ENCODE results near the gene TATDN2.
"Not testable (repeated sequence)": the region's sequence is repeated elsewhere in the genome, so short reads cannot be mapped to it uniquely, and the experiment has no call there.

Gene TATDN2

GRCh38 chr3:10268930-10269329 is 20.7 kb downstream of the TATDN2 start:
- TF ChIP-seq EZH2phosphoT487 (IDR thresholded peaks at IDR 0.05; ENCODE audit: borderline replicate concordance) = no peak
- TF ChIP-seq CTCF (conservative IDR thresholded peaks at IDR 0.05; ENCODE audit: low read length) = no peak
- no peaks in the 10 kb centered on the region for H3F3A ChIP-seq (ENCODE audit: low read depth)

GRCh38 chr3:10269443-10269842 is 21.2 kb downstream of the TATDN2 start:
- no peaks in the 10 kb centered on the region for H3K9me2 ChIP-seq (replicated peaks; ENCODE audit: low read depth, low read length)
- peaks cover 32% of the 10 kb centered on the region for H3K4me1 ChIP-seq (ENCODE audit: insufficient read depth, low read length, poor library complexity, severe bottlenecking)
- H3K9me3 ChIP-seq (ENCODE audit: insufficient read depth, low read depth, low read length) = no peaks in the 10 kb centered on the region
- H3K79me2 ChIP-seq (ENCODE audit: insufficient read depth, low read length) = peaks cover 99% of the 10 kb centered on the region
- no peaks in the 10 kb centered on the region for H3K27me3 ChIP-seq (ENCODE audit: insufficient read depth, low read length, poor library complexity, severe bottlenecking)
- H3K4me3 ChIP-seq (ENCODE audit: low read length, poor library complexity, severe bottlenecking) = no peak overlapping the region
- H3K9ac ChIP-seq (ENCODE audit: low read depth, low read length, poor library complexity, severe bottlenecking) = no peak overlapping the region
- TF ChIP-seq EZH2phosphoT487 (IDR thresholded peaks at IDR 0.05; ENCODE audit: borderline replicate concordance) = no peak
- no peak for TF ChIP-seq CTCF (conservative IDR thresholded peaks at IDR 0.05; ENCODE audit: low read length)
- H3F3A ChIP-seq (ENCODE audit: low read depth) = no peaks in the 10 kb centered on the region
- H4K20me1 ChIP-seq (ENCODE audit: insufficient read depth, low read length, poor library complexity, severe bottlenecking) = peaks cover 55% of the 10 kb centered on the region
- no peak overlapping the region for H3K4me2 ChIP-seq (ENCODE audit: low read depth, low read length, poor library complexity, severe bottlenecking)
- H3K36me3 ChIP-seq (ENCODE audit: insufficient read depth, low read length) = peaks cover 81% of the 10 kb centered on the region; the same call in 1 of the 2 replicates
- no peak overlapping the region for H2AFZ ChIP-seq (ENCODE audit: low read length)

More at GRCh38 chr3:10268930-10269329, 20.7 kb downstream of the TATDN2 start:
- Histone ChIP-seq H3K27me3 (ENCODE audit: insufficient read depth, low read length, poor library complexity, severe bottlenecking) (no peaks in the 10 kb centered on the region), H3K4me2 (ENCODE audit: low read depth, low read length, poor library complexity, severe bottlenecking) (no peak overlapping the region), H3K9me3 (ENCODE audit: insufficient read depth, low read depth, low read length) (no peaks in the 10 kb centered on the region), H3K9me2 (replicated peaks; ENCODE audit: low read depth, low read length) (no peaks in the 10 kb centered on the region), H3K9ac (ENCODE audit: low read depth, low read length, poor library complexity, severe bottlenecking) (no peak overlapping the region), H3K79me2 (ENCODE audit: insufficient read depth, low read length) (peaks cover 99% of the 10 kb centered on the region), H3K36me3 (ENCODE audit: insufficient read depth, low read length) (peaks cover 82% of the 10 kb centered on the region; the same call in 1 of the 2 replicates), H2AFZ (ENCODE audit: low read length) (no peak overlapping the region), H3K4me1 (ENCODE audit: insufficient read depth, low read length, poor library complexity, severe bottlenecking) (peaks cover 34% of the 10 kb centered on the region), H4K20me1 (ENCODE audit: insufficient read depth, low read length, poor library complexity, severe bottlenecking) (peaks cover 55% of the 10 kb centered on the region), H3K4me3 (ENCODE audit: low read length, poor library complexity, severe bottlenecking) (no peak overlapping the region)

- not testable (repeated sequence) for H3K9me2 ChIP-seq (replicated peaks; ENCODE audit: low read depth, low read length); H3F3A ChIP-seq (ENCODE audit: low read depth); H3K9ac ChIP-seq (ENCODE audit: low read depth, low read length, poor library complexity, severe bottlenecking); H3K9me3 ChIP-seq (ENCODE audit: insufficient read depth, low read depth, low read length); H3K4me2 ChIP-seq (ENCODE audit: low read depth, low read length, poor library complexity, severe bottlenecking); H3K4me3 ChIP-seq (ENCODE audit: low read length, poor library complexity, severe bottlenecking); H3K27me3 ChIP-seq (ENCODE audit: insufficient read depth, low read length, poor library complexity, severe bottlenecking); H2AFZ ChIP-seq (ENCODE audit: low read length)
- Histone ChIP-seq H3K4me1 (ENCODE audit: insufficient read depth, low read length, poor library complexity, severe bottlenecking) (peaks cover 14% of the 10 kb centered on the region), H3K79me2 (ENCODE audit: insufficient read depth, low read length) (peaks cover 100% of the 10 kb centered on the region), H3K36me3 (ENCODE audit: insufficient read depth, low read length) (peaks cover 79% of the 10 kb centered on the region; the same call in 1 of the 2 replicates), H4K20me1 (ENCODE audit: insufficient read depth, low read length, poor library complexity, severe bottlenecking) (peaks cover 57% of the 10 kb centered on the region)
Measured at GRCh38 chr3:10272476-10272875, 24.2 kb downstream of the TATDN2 start.

- H4K20me1 ChIP-seq (ENCODE audit: insufficient read depth, low read length, poor library complexity, severe bottlenecking) = peaks cover 52% of the 10 kb centered on the region
- TF ChIP-seq EZH2phosphoT487 (IDR thresholded peaks at IDR 0.05; ENCODE audit: borderline replicate concordance) (no peak), CTCF (conservative IDR thresholded peaks at IDR 0.05; ENCODE audit: low read length) (no peak)
- H3K9ac ChIP-seq (ENCODE audit: low read depth, low read length, poor library complexity, severe bottlenecking) = peak overlapping the region; percentile 10
- H3K4me3 ChIP-seq (ENCODE audit: low read length, poor library complexity, severe bottlenecking) = no peak overlapping the region
- no peaks in the 10 kb centered on the region for H3F3A ChIP-seq (ENCODE audit: low read depth)
- no peaks in the 10 kb centered on the region for H3K9me2 ChIP-seq (replicated peaks; ENCODE audit: low read depth, low read length)
- peak overlapping the region; percentile 52 for H3K4me2 ChIP-seq (ENCODE audit: low read depth, low read length, poor library complexity, severe bottlenecking)
- peaks cover 82% of the 10 kb centered on the region; the same call in 1 of the 2 replicates for H3K36me3 ChIP-seq (ENCODE audit: insufficient read depth, low read length)
- no peaks in the 10 kb centered on the region for H3K27me3 ChIP-seq (ENCODE audit: insufficient read depth, low read length, poor library complexity, severe bottlenecking)
- no peak overlapping the region for H2AFZ ChIP-seq (ENCODE audit: low read length)
- H3K4me1 ChIP-seq (ENCODE audit: insufficient read depth, low read length, poor library complexity, severe bottlenecking) = peaks cover 12% of the 10 kb centered on the region
- peaks cover 99% of the 10 kb centered on the region for H3K79me2 ChIP-seq (ENCODE audit: insufficient read depth, low read length)
- H3K9me3 ChIP-seq (ENCODE audit: insufficient read depth, low read depth, low read length) = no peaks in the 10 kb centered on the region
Measured at GRCh38 chr3:10272977-10273376, 24.7 kb downstream of the TATDN2 start.

All from Loucy (cell line).